ENCODE measurements around the gene GMEB1. TPM values are rescaled to one million over a fixed set of nuclear protein-coding genes. Genes with fewer than 3 reads are reported as not detected.

Gene GMEB1
- total and polyA plus RNA-seq, 2 donors (not counting 1 experiment from before 2014, with no cell fraction given) = 7.5 to 21.7 TPM

DNA sequence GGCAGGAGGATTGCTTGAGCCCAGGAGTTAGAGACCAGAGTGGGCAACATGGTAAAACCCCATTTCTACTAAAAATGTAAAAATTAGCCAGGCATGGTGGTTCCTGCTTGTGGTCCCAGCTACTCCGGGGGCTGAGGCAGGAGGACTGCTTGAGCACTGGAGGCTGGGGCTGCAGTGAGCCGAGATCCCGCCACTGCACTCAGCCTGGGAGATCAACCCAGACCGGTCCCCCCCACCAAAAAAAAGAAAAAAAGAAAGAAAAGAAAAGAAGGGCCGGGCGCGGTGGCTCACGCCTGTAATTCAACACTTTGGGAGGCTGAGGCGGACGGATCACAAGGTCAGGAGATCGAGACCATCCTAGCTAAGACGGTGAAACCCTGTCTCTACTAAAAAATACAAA, 1.8 kb upstream of the GMEB1 start:
- H3K27ac Mint-ChIP-seq = peak overlapping the region; percentile 46

More for the DNA sequence above, 1.8 kb upstream of the GMEB1 start:
- Histone ChIP-seq H3K4me2 (replicated peaks; ENCODE audit: low read depth, low read length, poor library complexity, severe bottlenecking) (no peak overlapping the region), H4K20me1 (ENCODE audit: control insufficient read depth, insufficient read depth, low read length, poor library complexity, severe bottlenecking) (no peaks in the 10 kb centered on the region), H3K27me3 (replicated peaks in 1 of 4; ENCODE audit: control extremely low read depth in 1 of 4, control insufficient read depth in 3 of 4, insufficient read depth in 4 of 4, low read length in 3 of 4) (no peaks in the 10 kb centered on the region), H3K27ac (ENCODE audit: low read length in 2 of 2) (no peak overlapping the region), H3K36me3 (replicated peaks in 1 of 2; ENCODE audit: control extremely low read depth in 1 of 2, control insufficient read depth in 1 of 2, extremely low read depth in 1 of 2, insufficient read depth in 2 of 2, low read length in 1 of 2) (no peaks in the 10 kb centered on the region), H3K9ac (ENCODE audit: low read length) (no peak overlapping the region), H3K79me2 (ENCODE audit: control insufficient read depth, insufficient read depth, low read length) (peaks cover 16% of the 10 kb centered on the region), H3K4me1 (ENCODE audit: control insufficient read depth in 2 of 2, insufficient read depth in 2 of 2, low read length in 2 of 2) (peaks cover 5 to 24% of the 10 kb centered on the region in 2 donors), H2AFZ (ENCODE audit: insufficient read depth, low read depth, low read length, poor library complexity, severe bottlenecking) (no peak overlapping the region), H3K9me3 (ENCODE audit: control extremely low read depth in 1 of 3, control insufficient read depth in 2 of 3, insufficient read depth in 1 of 3, low read length in 2 of 3) (no peaks in the 10 kb centered on the region), H3K4me3 (ENCODE audit: control extremely low read depth in 1 of 5, extremely low read depth in 1 of 5, insufficient read depth in 1 of 5, low read depth in 2 of 5, low read length in 4 of 5) (no peak overlapping the region)
- Mint-ChIP-seq H3K27me3 (no peaks in the 10 kb centered on the region), H3K4me1 (peaks cover 17% of the 10 kb centered on the region), H3K9me3 (ENCODE audit: insufficient read depth) (no peaks in the 10 kb centered on the region), H3K4me3 (no peak overlapping the region)
- no CpG with 5 or more reads among the region's 12 CpGs for WGBS (ENCODE audit: insufficient coverage)
- intact Hi-C loops (cut with micrococcal nuclease) = loop anchor here (5.0 kb wide), 1 partner anchor 420 kb away; no protein-coding TSS in a partner anchor
- ChIA-PET POLR2A (interaction anchor here (0.6 kb wide), 1 partner anchor 21 kb away, joined by 3 read pairs; no protein-coding TSS in a partner anchor), CTCF (no interaction called here)
- TF ChIP-seq, protein P1, sequence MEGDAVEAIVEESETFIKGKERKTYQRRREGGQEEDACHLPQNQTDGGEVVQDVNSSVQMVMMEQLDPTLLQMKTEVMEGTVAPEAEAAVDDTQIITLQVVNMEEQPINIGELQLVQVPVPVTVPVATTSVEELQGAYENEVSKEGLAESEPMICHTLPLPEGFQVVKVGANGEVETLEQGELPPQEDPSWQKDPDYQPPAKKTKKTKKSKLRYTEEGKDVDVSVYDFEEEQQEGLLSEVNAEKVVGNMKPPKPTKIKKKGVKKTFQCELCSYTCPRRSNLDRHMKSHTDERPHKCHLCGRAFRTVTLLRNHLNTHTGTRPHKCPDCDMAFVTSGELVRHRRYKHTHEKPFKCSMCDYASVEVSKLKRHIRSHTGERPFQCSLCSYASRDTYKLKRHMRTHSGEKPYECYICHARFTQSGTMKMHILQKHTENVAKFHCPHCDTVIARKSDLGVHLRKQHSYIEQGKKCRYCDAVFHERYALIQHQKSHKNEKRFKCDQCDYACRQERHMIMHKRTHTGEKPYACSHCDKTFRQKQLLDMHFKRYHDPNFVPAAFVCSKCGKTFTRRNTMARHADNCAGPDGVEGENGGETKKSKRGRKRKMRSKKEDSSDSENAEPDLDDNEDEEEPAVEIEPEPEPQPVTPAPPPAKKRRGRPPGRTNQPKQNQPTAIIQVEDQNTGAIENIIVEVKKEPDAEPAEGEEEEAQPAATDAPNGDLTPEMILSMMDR (IDR thresholded peaks at IDR 0.05) = no peak
- no peak for TF ChIP-seq EZH2 (IDR thresholded peaks at IDR 0.05; ENCODE audit: borderline replicate concordance, insufficient read depth, low read depth, low read length, poor library complexity, severe bottlenecking)
- no peak for ATAC-seq (ENCODE audit: low read depth)
- no peak for DNase-seq

Data from B cell (primary cell).